ENCODE results near the gene RNLS. TPM values are rescaled to one million over a fixed set of nuclear protein-coding genes. Genes with fewer than 3 reads are reported as not detected.

Gene RNLS
- total RNA-seq, 4 donors from 2014 or later, result 10.6 to 38.7 (median 28.2) TPM

GRCh38 chr10:88482220-88482619 lies 100.9 kb downstream of the RNLS start:
- no peaks in the 10 kb centered on the region for H3K9me3 ChIP-seq
- intact Hi-C loops (cut with DNase I), result no loop called here
- 83 to 88% methylated on average over 2 of the region's 2 CpGs for WGBS, 2 donors
- H3K27me3 ChIP-seq, result no peaks in the 10 kb centered on the region
- no peak overlapping the region for H3K27ac ChIP-seq
- no peaks in the 10 kb centered on the region for H3K4me1 ChIP-seq
- no peak for DNase-seq
- no peaks in the 10 kb centered on the region for H3K36me3 ChIP-seq
- TF ChIP-seq POLR2A (IDR thresholded peaks at IDR 0.05) (no peak), CTCF (IDR thresholded peaks at IDR 0.05) (no peak)
- H3K4me3 ChIP-seq (replicated peaks in 1 of 3), result no peak overlapping the region

- Histone ChIP-seq H3K4me3 (replicated peaks in 1 of 3) (no peak overlapping the region), H3K4me1 (no peaks in the 10 kb centered on the region), H3K36me3 (no peaks in the 10 kb centered on the region), H3K27me3 (no peaks in the 10 kb centered on the region), H3K27ac (no peak overlapping the region), H3K9me3 (no peaks in the 10 kb centered on the region)
- intact Hi-C loops (cut with DNase I), result no loop called here
- TF ChIP-seq POLR2A (IDR thresholded peaks at IDR 0.05), result no peak
- no peak for TF ChIP-seq CTCF (IDR thresholded peaks at IDR 0.05)
- 95 to 99% methylated on average over 2 of the region's 2 CpGs for WGBS, 2 donors
- DNase-seq, result no peak
Observed at GRCh38 chr10:88478256-88478655, 104.9 kb downstream of the RNLS start.

GRCh38 chr10:88477343-88478085 lies 105.6 kb downstream of the RNLS start:
- no peaks in the 10 kb centered on the region for H3K9me3 ChIP-seq
- no peaks in the 10 kb centered on the region for H3K4me1 ChIP-seq
- TF ChIP-seq POLR2A (IDR thresholded peaks at IDR 0.05) (no peak), CTCF (IDR thresholded peaks at IDR 0.05) (no peak)
- intact Hi-C loops (cut with DNase I), result no loop called here
- no peaks in the 10 kb centered on the region for H3K27me3 ChIP-seq
- no peak overlapping the region for H3K27ac ChIP-seq
- no peaks in the 10 kb centered on the region for H3K36me3 ChIP-seq
- DNase-seq, result no peak
- 95 to 97% methylated on average over 4 of the region's 4 CpGs for WGBS, 2 donors
- H3K4me3 ChIP-seq (replicated peaks in 1 of 3), result no peak overlapping the region

- no peaks in the 10 kb centered on the region for H3K36me3 ChIP-seq
- H3K27me3 ChIP-seq, result no peaks in the 10 kb centered on the region
- 70 to 81% methylated on average over 7 of the region's 7 CpGs for WGBS, 2 donors
- H3K9me3 ChIP-seq, result no peaks in the 10 kb centered on the region
- H3K27ac ChIP-seq, result no peak overlapping the region
- no peaks in the 10 kb centered on the region for H3K4me1 ChIP-seq
- intact Hi-C loops (cut with DNase I), result no loop called here
- DNase-seq, result no peak
- no peak for TF ChIP-seq CTCF (IDR thresholded peaks at IDR 0.05)
- TF ChIP-seq POLR2A (IDR thresholded peaks at IDR 0.05), result no peak
- H3K4me3 ChIP-seq (replicated peaks in 1 of 3), result no peak overlapping the region
Observed at GRCh38 chr10:88474884-88475844, 108.0 kb downstream of the RNLS start.

All from thyroid gland (tissue), 4 donors.